Measurements from ENCODE around the gene IL1RN. TPM values are rescaled to one million over a fixed set of nuclear protein-coding genes. Genes with fewer than 3 reads are reported as not detected.

The IL1RN gene
- total and polyA plus RNA-seq, 10 of the 15 experiments (the other 5 are each of a cell fraction or from before 2014, with no cell fraction given), result 0.04 TPM; not detected in 7

DNA sequence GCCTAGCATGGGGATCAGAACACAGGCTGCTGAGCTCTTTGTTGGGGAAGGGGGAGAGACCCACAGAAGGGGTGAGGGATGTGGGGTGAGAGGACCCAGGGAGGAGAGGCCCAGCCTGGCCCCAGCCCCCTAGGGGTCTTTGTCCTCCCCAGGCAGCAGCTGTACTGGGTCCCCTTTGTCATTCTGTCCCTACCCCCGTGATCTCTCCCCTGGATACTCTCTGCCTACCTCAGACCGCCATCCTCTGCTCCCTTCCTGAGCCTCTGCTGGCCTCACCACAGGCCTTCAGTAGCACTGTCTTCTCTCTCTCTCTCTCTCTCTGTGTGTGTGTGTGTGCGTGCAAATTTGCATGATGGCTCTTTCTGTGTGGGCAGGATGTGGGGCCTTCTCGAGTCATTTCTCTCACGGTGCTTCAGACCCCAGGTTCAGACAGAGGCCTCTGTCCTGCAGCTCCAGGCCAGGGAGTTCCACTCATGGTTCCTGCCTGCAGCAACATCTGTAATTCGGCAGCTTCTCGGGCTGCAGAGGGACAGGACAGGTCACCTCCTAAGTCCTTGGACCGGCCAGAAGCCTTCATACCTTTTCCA lies 47.7 kb downstream of the IL1RN start (continued):
- TF ChIP-seq EP300 (IDR thresholded peaks at IDR 0.05; ENCODE audit: borderline replicate concordance in 1 of 2, control insufficient read depth in 1 of 2, low read depth in 2 of 2, low read length in 2 of 2), result peak; percentile 76 to 86
- TF ChIP-seq LARP7 (IDR thresholded peaks at IDR 0.05), result no peak
- TF ChIP-seq GABPA (IDR thresholded peaks at IDR 0.05; ENCODE audit: low read depth), result peak; percentile 60; the same call in 1 of the 2 replicates
- peak; percentile 79 for TF ChIP-seq TCF12 (IDR thresholded peaks at IDR 0.05; ENCODE audit: low read depth, low read length)
- TF ChIP-seq STAT3 (IDR thresholded peaks at IDR 0.05; ENCODE audit: low read depth, low read length), result no peak
- TF ChIP-seq FOS (IDR thresholded peaks at IDR 0.05; ENCODE audit: borderline replicate concordance, extremely low read depth, insufficient read length), result no peak
- peak; percentile 79 for TF ChIP-seq SMAD1 (IDR thresholded peaks at IDR 0.05; ENCODE audit: low read depth, partially characterized antibody)
- TF ChIP-seq BRCA1 (IDR thresholded peaks at IDR 0.05; ENCODE audit: low read depth, low read length), result no peak
- TF ChIP-seq, protein P1, sequence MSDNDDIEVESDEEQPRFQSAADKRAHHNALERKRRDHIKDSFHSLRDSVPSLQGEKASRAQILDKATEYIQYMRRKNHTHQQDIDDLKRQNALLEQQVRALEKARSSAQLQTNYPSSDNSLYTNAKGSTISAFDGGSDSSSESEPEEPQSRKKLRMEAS (IDR thresholded peaks at IDR 0.05; ENCODE audit: low read depth, low read length), result peak; percentile 69; the same call in 1 of the 2 replicates
- TF ChIP-seq, protein P2, sequence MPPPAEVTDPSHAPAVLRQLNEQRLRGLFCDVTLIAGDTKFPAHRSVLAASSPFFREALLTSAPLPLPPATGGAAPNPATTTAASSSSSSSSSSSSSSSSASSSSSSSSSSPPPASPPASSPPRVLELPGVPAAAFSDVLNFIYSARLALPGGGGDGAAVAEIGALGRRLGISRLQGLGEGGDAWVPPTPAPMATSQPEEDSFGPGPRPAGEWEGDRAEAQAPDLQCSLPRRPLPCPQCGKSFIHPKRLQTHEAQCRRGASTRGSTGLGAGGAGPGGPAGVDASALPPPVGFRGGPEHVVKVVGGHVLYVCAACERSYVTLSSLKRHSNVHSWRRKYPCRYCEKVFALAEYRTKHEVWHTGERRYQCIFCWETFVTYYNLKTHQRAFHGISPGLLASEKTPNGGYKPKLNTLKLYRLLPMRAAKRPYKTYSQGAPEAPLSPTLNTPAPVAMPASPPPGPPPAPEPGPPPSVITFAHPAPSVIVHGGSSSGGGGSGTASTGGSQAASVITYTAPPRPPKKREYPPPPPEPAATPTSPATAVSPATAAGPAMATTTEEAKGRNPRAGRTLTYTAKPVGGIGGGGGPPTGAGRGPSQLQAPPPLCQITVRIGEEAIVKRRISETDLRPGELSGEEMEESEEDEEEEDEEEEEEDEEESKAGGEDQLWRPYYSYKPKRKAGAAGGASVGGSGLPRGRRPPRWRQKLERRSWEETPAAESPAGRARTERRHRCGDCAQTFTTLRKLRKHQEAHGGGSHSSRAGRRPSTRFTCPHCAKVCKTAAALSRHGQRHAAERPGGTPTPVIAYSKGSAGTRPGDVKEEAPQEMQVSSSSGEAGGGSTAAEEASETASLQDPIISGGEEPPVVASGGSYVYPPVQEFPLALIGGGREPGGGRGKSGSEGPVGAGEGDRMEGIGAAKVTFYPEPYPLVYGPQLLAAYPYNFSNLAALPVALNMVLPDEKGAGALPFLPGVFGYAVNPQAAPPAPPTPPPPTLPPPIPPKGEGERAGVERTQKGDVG (CRISPR knock-in tag; IDR thresholded peaks at IDR 0.05), result no peak
- TF ChIP-seq RAD21 (IDR thresholded peaks at IDR 0.05; ENCODE audit: insufficient read depth, low read depth, low read length), result no peak; the same call in 1 of the 2 replicates
- TF ChIP-seq ZNF622 (IDR thresholded peaks at IDR 0.05), result no peak
- TF ChIP-seq, protein P3, sequence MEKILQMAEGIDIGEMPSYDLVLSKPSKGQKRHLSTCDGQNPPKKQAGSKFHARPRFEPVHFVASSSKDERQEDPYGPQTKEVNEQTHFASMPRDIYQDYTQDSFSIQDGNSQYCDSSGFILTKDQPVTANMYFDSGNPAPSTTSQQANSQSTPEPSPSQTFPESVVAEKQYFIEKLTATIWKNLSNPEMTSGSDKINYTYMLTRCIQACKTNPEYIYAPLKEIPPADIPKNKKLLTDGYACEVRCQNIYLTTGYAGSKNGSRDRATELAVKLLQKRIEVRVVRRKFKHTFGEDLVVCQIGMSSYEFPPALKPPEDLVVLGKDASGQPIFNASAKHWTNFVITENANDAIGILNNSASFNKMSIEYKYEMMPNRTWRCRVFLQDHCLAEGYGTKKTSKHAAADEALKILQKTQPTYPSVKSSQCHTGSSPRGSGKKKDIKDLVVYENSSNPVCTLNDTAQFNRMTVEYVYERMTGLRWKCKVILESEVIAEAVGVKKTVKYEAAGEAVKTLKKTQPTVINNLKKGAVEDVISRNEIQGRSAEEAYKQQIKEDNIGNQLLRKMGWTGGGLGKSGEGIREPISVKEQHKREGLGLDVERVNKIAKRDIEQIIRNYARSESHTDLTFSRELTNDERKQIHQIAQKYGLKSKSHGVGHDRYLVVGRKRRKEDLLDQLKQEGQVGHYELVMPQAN (conservative IDR thresholded peaks at IDR 0.05), result 0 out of 2 replicates have a peak, but pooled peaks have one; percentile 18
- TF ChIP-seq, protein P4, sequence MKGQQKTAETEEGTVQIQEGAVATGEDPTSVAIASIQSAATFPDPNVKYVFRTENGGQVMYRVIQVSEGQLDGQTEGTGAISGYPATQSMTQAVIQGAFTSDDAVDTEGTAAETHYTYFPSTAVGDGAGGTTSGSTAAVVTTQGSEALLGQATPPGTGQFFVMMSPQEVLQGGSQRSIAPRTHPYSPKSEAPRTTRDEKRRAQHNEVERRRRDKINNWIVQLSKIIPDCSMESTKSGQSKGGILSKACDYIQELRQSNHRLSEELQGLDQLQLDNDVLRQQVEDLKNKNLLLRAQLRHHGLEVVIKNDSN (IDR thresholded peaks at IDR 0.05; ENCODE audit: borderline replicate concordance, extremely low read length, insufficient read depth, low read depth, low read length), result no peak
- TF ChIP-seq, protein P5, sequence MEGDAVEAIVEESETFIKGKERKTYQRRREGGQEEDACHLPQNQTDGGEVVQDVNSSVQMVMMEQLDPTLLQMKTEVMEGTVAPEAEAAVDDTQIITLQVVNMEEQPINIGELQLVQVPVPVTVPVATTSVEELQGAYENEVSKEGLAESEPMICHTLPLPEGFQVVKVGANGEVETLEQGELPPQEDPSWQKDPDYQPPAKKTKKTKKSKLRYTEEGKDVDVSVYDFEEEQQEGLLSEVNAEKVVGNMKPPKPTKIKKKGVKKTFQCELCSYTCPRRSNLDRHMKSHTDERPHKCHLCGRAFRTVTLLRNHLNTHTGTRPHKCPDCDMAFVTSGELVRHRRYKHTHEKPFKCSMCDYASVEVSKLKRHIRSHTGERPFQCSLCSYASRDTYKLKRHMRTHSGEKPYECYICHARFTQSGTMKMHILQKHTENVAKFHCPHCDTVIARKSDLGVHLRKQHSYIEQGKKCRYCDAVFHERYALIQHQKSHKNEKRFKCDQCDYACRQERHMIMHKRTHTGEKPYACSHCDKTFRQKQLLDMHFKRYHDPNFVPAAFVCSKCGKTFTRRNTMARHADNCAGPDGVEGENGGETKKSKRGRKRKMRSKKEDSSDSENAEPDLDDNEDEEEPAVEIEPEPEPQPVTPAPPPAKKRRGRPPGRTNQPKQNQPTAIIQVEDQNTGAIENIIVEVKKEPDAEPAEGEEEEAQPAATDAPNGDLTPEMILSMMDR (IDR thresholded peaks at IDR 0.05 in 2 of 3, conservative IDR thresholded peaks at IDR 0.05 in 1 of 3; ENCODE audit: control insufficient read depth in 2 of 3, extremely low read depth in 1 of 3, insufficient read depth in 1 of 3, low read depth in 3 of 3, low read length in 3 of 3), result no peak
- TF ChIP-seq, protein P6, sequence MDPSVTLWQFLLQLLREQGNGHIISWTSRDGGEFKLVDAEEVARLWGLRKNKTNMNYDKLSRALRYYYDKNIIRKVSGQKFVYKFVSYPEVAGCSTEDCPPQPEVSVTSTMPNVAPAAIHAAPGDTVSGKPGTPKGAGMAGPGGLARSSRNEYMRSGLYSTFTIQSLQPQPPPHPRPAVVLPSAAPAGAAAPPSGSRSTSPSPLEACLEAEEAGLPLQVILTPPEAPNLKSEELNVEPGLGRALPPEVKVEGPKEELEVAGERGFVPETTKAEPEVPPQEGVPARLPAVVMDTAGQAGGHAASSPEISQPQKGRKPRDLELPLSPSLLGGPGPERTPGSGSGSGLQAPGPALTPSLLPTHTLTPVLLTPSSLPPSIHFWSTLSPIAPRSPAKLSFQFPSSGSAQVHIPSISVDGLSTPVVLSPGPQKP (IDR thresholded peaks at IDR 0.05; ENCODE audit: low read depth, low read length), result 0 out of 2 replicates have a peak, but pooled peaks have one; percentile 44
- no peak for TF ChIP-seq NFXL1 (IDR thresholded peaks at IDR 0.05; ENCODE audit: borderline replicate concordance)

Data from GM12878 (cell line).